Stimulated activated naive CD4-positive, alpha-beta T cell (primary cell): ENCODE measurements around the gene MVB12A.

ENCODE experiments used
- DNase-seq, 6 experiments: peaks; one replicate each; lab custom pipeline; 2025; lab: John Stamatoyannopoulos, UW

The MVB12A gene

DNA sequence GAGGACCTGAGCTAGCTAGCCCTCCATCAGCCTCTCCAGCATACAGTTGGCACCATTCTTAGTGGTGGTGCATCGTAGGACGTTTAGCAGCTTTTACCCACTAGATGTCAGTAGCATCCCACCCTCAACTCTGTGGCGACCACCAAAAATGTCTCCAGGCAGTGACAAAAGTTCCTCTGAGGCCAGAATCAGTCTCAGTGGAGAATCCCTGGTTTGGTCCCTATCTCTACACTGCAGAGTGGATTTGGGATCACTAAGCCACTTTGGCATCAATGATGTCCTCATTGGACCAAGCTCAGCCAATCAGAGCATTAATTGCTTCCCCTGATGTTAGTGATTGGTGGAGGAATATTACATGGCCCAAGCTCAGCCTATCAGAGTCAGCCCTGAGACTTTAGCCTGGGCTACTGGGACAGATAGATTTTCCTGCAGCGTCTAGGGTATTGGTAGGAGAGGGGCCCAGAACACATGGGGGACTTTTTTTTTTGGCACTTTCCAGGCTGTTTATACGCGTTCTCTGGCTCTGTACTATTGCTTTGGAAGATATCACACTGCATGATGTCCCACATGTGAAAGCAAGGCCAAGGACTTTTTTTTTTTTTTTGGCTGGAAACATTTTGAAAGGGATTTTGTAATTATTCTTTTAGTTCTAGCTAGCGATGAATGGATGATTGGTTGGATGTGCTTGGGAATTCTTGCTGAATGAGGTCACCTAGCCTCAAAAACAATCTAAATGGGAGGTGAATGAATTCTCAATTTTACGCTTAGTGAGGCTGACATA, 21.6 kb downstream of the MVB12A start:
- DNase-seq: peak in 2 of 6 experiments; percentile 11 to 21

DNA sequence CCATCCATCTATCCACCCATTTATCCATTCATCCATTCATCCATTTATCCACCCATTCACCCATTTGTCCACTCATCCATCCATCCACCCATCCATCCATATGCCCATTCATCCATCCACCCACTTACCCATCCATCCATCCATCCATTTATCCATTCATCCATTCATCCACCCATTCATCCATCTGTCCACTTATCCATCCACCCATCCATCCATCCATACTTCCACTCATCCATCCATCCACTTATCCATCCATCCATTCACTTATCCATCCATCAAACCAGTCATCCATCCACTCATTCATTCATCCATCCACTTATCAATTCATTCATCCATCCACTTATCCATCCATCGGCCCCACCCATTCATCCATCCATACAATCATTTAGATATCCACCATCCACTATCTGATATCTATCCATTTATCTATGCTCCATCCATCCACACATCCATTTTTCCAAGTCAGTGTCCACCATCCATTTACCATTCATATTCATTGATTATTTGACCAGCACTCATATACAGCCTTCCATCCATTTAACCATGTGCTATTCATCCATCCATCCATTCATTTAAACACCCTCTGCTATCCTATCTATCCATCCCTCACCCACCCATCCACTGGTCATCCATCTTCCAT, 25.8 kb downstream of the MVB12A start:
- no peak for DNase-seq

DNA sequence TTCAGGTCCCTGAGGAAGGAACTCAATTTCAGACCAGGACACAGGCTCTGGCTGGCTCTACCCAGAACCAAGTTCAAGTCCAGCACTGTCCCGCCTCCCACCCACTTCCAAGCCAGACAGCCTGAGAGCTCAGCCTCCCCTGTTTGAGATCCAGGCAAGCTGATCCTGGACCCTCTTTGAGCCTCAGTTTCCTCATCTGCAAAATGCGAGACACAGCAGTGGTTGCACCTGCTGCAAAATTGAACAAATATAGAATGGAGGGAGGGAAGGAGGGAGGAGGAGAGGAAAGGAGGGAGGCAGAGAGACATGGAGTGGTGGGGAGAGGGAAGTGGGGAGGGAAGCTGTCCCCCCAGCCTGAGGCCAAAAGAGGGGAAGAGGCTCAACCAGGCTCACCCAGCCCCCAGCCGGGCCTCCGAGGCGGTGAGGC, 27.9 kb downstream of the MVB12A start:
- DNase-seq: no peak

DNA sequence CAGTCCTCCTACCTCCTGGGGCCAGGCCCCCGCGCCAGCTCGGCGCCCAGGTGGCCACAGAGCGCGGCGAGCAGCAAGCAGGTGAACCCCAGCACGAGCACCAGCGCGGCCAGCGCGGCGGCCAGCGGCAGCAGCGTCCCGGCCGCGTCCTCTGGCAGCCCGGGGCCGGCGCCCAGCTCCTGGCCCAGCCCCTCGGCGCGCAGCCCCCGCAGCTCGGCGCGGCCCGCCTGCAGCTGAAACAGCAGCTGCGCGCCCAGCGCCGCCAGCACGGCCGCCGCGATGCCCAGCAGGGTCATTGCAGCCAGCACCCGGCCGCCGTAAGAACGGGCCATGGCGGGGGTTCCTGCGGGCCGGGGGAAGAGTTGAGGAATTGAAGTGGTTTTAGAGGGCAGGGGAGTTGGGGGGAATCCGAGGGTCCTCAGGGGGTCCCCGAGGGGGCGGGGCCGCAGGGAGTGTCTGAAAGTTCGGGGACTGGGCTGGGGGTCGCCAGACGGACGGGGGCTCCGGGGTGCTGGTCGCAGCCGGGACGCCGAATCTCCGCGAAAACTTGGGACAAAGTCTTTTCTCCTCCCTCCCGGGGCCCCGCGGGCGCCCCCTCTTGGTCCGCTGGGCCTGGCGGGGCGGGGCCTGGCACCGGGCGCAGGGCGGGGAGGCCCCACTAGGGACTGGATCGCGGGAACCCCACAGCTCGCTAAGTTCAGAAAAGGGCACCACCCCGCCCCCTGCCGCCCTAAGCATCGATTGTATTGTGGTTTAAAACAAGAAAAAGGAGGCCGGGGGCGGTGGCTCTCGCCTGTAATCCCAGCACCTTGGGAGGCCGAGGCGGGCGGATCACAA, 28.5 kb downstream of the MVB12A start, which contains the start of gene TMEM221:
TSS of gene TMEM221 (minus strand) at position 538 of the 837 bp plus-strand sequence. CDS start at position 332, 206 bp downstream.
- DNase-seq: peak; percentile 34 to 60 (median 46)

DNA sequence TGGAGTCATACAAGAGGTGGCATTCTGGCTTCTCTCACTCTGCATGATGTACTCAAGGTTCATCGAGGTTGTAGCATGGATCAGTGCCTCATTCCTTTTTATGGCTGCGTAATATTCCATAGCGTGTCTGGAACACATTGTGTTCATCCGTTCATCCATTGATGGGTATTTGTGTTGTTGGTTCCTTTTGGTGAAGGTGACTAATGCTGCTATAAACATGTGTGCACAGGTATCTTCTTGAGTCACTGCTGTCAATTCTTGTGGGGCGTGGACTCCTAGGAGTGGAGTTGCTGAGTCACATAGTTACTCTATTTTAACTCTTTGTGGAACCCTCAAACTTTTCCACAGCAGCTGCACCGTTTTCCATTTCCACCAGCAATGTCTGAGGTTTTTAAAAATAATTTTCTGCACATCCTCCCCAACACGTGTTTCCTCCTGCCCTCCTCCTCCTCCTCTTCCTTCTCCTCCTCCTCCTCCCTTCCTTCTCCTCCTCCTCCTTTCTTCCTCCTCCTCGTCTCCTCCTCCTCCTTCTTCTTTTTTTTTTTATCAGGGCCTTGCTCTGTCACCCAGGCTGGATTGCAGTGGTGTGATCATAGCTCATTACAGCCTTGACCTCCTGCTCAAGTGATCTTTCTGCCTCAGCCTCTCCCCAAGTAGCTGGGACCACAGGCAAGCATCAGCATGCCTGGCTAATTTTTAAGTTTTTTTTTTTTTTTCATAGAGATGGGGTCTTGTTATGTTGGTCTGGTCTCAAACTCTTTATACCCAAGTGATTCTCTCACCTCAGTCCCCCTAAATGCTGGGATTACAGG, 30.6 kb downstream of the MVB12A start:
- DNase-seq: no peak

DNA sequence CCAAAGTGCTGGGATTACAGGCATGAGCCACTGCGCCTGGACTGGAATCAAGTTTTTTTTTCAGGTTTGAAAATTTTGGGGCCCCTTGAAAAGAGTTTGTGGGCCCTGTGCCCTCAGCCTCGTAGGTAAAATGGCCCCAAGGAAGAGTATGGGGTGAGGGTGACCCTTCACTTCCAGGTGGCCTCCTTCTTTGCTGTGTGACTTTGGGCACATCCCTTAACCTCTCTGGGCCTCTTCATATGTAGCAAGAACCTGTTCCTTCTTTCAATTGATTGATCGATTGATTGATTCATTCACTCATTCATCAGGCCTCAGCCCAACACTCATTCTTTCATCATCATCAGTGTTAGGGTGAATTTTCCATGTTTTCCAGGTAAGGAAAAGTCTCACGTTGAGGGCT, 32.0 kb downstream of the MVB12A start:
- DNase-seq: no peak

DNA sequence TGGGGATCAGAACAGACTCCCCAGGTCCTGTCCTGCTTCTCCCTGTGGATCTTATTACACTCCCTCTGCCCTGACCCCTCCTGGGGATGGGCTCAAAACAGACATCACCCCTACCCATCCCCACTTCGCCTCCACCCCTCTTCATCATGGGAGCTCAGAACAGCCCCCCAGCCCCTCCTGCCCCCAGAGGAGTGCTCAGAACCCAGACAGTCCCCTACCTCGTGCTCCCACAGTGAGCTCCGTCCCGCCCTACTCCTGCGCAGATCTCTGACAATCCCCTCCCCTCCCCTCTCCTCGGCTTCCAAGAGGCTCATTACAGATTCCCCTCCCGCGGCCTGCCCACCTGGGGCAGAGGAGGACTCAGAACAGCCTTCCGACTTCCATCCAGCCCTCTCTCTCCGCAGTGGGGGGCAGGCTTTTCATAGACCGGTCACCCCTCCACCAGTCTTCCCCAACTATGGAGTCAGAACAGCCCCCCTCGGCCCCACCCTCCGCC, 34.8 kb downstream of the MVB12A start:
- DNase-seq: no peak

DNA sequence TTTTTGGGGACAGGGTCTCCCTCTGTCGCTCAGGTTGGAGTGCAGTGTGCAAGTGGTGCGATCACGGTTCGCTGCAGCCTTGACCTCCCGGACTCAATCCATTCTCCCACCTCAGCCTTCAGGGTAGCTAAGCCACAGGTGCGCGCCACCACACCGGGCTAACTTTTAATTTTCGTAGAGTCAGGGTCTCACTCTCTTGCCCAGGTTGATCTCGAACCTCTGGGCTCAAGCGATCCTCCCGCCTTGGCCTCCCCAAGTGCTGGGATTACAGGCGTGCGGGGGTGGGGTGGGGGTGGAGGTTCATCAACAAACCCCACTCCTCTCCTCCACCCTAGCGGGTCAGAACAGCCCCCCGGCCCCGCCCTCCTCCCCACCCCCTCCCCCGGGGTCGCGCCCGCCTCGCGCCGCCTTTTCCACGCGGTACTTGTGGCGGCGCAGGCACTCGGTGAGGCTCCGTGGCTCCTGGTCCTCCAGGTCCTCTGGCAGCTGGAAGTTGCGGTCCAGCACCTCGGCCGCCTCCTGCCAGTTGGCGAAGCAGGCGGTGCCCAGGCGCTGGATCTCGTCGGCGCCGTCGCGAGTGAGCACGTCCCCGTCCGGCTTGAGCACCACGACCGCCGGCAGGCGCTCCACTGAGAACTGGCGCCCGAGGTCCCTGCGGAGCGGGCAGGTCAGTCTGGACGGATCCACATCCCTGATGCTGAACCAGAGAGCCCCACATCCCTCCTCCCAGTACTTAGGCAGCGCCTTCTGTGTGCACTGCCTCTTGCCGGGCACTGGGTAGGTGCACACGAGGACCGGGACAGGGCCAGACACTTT, 35.7 kb downstream of the MVB12A start:
- DNase-seq: no peak

DNA sequence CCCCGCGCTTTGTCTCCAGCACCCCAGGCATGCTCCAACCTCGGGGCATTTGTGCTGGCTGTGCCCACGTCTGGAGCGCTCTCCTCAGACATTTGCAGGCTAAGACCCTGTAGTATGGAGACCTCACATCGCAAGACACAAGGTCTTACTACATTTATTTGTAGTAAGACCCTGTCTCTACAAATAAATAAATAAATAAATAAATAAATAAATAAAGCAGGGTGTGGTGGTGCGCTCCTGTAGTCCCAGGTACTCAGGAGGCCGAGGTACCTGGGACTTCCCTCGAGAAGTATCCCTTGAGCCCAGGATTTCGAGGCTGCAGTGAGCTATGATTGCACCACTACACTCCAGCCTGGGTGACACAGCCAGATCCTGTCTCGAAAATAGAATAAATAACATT, 36.3 kb downstream of the MVB12A start:
- no peak for DNase-seq

DNA sequence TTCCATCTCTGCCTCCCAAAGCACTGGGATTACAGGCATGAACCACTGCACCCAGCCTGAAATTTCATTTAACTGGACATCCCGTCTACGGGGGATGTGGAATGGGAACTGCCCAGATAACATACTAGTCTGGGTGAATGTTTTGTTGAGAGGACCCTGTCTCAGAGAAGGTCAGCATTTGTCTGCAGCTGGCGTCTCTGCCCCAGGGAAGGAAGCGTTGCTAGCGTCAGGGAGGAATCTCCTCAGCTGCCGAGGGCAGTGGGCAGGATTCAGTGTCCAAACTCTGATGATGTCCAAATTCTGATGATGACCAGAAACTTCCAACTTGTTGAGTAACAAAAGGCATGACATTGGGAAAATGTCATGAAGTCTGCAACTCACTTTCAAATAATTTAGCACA, 37.8 kb downstream of the MVB12A start:
- DNase-seq: no peak

DNA sequence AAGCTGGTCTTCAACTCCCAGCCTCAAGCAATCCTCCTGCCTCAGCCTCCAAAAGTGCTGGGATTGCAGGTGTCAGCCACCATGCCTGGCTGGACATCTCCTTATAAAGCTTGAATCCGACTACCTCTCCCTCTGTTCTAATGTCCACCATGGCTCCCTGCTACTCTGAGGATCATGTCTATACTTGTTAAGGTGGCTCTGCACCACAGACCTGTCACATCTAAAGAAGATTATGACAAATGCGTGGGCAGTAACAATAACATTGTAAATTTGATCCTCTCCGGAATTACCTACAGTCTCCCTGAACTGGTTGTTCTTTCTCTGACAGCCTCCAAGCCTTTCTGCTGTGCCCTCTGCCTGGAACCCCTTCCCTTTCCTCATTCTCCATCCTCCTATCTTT, 39.1 kb downstream of the MVB12A start:
- DNase-seq: no peak

DNA sequence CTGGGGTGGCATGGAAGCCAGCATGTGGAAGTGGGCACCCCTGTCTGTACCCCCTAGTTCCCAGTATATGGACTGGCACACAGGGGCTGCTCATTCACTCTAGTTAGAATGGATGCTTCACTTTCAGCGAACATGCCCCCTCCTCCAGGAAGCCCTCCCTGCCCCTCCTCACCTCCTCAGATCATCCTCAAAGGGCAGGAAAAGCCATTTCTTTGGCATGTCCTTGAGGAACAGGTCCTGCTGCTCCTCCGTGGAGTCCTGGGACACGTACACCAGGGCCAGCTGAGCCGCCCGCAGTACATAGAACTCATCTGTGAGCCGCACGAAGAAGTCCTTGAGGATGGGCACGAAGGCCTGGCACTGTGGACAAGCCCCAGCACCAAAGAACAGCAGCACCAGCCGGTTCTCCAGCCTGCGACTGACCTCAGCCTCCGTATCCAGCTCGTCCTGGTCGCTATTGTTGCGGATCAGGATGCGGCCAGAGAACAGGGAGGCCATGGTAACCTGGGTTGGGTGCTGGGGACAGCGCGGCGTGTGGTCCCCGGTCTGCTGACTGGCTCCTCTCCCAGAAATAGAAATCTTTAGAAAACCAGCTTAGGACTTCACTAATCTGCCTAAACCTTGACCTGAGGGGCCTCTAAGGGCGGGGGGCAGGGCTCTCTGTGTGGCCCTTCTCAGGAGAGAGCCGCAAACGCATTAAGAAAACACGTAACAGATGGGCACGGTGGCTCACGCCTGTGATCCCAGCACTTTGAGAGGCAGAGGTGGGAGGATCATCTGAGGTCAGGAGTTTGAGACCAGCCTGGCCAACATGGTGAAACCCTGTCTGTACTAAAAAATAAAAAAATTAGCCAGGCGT, 40.8 kb downstream of the MVB12A start, which contains the start of gene NXNL1:
TSS of gene NXNL1 (minus strand) at position 555 of the 859 bp plus-strand sequence. CDS start at position 498, 57 bp downstream.
- DNase-seq: no peak

DNA sequence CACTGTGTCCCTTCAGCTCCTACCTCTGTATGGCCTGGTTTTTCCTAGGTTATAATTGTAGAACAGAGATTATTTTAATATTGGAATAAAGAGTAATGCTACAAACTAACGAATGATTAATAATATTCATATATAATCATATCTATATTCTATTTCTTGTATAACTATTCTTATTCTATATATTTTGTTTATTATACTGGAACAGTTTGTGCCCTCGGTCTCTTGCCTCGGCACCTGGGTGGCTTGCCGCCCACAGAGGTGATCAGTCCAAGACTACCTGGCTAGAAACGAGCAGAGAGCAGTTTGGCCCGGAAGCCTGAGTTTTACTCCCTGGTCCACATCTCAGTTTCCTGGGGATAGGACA, 46.6 kb downstream of the MVB12A start:
- DNase-seq: no peak

DNA sequence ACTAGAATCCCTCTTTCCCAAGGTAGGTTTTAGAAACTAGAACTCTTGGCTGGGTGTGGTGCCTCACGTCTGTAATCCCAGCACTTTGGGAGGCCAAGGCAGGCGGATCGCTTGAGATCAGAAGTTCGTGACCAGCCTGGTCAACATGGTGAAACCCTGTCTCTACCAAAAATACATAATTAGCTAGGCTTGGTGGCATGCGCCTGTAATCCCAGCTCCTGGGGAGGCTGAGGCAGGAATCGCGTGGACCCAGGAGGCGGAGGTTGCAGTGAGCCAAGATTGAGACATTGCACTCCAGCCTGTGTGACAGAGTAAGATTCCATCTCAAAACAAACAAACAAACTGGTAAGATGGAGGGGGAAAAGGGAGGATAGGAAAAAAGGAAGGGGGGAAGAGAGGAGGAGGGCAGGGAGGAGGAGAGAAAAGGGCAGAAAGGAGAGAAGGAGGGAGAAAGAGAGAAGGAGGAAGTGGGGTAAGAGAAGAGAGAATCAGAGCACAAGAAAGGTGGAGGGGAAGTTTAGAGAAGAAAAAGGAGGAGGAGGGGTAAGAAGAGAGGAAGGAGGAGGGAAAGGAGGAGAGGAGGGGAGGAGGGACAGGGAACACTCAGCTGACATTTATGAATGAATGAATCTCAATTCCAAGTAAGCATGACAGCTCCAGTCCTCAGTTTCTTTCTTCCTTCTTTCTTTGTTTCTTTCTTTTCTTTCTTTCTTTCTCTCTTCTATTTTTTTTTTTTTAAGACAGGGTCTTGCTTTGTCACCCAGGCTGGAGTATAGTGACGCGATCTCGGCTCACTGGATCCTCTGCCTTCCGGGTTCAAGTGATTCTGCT, 47.8 kb downstream of the MVB12A start:
- DNase-seq: no peak

DNA sequence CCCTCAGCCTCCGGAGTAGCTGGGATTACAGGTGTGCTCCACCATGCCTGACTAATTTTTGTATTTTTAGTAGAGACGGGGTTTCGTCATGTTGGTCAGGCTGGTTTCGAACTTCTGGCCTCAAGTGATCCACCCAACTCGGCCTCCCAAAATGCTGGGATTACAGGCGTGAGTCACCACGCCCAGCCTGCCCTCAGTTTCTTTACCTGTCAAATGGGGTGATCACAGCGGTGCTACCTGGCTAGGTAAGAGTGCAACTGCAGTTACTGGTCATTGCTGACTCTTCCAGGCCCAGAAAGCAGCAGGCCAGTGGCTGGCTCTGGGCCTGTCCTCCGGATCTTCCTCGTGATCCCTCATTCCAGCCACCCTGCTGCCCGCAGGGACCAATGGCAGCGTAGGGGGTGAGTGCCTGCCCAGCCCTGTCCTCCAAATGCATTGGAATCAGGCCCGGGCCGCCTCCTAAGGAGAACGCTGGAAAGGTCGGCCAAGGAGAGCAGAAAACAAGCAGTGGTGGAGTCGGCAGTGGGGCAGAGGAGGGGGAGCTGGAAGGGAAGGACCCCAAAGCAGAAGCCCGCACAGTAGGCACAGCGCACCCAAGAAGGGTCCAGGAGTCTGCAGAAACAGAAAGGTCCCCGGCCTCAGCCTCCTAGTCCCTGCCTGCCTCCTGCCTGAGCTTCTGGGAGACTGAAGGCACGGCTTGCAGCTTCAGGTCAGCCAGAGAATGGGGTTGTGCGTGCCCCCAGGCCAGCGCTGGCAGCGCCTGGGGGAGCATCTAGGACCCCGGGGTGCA, 48.6 kb downstream of the MVB12A start:
- DNase-seq: peak in 1 of 6 experiments; percentile 34

DNA sequence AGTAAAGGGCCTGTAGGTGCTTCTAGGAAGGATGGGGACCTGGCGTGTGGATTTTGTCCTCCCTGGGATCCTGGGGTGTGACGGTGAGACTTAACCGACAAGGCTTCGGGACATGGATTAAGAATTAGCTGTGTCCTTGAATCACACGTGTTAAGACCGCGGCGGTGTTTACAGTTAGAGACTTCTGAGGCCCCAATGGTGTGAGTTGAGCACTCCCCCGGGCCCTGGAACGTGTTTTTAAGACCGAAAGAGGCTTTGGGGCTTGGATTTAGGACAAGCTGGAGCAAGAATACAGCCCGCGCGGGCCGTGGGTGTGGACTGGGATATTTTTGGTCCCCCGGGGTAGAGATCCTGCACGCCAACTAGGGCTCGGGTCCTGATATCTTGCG, 49.2 kb downstream of the MVB12A start:
- DNase-seq: peak in 1 of 6 experiments; percentile 45

DNA sequence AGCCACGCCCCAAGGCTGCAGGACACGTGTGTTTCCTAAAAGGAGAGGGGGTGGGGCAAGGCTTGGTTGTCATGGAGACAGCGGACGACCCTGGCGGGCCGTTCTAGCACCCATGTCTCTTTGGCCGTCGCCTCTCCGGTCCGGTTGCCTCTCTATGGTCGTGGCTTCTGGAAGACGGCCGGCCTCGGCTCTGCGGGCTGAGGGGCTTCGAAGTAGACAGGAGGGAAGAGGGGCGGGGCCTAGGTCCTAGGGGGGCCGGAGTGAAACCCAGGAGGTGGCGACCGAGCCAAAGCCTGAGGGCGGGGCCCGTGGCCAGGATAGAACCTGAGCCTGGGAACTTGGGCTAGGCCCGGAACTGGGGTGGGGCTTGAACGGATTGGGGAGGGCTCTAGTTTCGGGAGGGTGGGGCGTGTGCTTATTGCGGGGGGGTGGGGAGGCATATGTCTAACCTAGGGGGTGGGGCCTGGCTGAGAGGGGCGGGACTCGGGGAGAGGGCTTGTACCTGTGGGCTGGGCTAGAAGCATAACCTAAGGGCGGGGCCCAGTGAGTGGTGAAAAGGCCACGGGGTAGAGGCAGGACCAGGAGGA, 49.7 kb downstream of the MVB12A start:
- peak in 5 of 6 experiments; percentile 85 to 96 (median 93) for DNase-seq
